NCI-H2227 (cell line): Measurements from ENCODE around the gene PRKCA.
"Not testable (repeated sequence)": the region's sequence is repeated elsewhere in the genome, so short reads cannot be mapped to it uniquely, and the experiment has no call there.

Source experiments
- DNase-seq: peaks from one replicate; lab custom pipeline; 2025; ENCODE audit not compliant: unreplicated experiment; lab: John Stamatoyannopoulos, UW

PRKCA gene

DNA sequence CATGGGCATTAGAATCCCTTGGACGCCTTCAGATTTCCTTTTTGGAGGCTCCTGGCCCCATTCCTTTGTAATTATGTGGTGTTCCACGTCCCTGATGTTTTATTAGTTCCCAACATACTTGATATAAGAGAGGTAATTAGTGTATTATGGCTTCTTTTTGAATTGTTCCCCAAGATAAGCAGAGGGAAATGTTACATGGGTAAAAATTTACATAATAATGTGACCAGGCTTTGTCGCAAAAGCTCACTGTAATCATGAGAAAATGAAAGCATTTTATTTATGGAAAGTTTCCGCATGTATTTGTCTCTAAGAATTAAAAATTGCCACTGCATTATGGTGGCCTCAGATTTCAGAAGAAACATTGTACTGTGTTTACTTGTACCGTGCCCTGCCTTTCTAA, 177.8 kb downstream of the PRKCA start:
- no peak for DNase-seq

DNA sequence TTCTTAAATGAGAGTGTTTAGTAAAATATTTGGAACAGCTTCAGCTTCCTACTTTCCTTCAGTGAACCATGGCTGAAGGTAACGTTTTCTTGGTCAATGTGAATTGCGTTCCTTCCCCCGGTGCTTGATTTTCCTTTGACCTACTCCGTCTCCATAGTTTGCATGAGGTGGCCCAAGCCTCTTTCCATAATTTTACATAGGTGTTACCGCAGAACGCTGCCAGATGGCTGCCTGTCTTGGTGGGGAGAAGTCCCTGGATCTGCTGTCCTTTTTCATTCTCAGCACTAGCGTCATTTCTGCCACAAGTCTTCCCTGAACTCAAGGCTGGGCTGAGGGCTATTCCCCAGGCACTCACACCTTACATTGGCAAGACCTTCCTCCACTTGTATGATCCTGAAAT, 178.4 kb downstream of the PRKCA start:
- DNase-seq: no peak

DNA sequence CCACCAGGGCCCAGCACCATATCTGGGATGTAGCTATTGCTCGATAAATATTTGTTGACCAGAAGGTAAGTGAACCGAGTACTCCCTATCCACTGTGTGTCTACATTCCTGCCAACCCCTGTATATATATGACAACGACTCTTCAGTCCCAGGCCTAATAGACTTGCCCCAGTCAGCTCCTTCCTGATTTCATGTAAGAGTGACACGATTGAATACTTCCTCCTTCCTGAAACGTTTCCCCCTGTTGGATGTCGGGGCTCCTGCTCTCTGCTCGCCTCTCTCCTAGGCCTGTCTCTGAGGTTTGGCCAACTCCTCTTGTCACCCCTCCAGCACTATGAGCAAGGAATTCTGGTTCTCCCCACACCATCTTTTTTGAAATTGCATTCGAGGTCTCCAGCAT, 178.9 kb downstream of the PRKCA start:
- DNase-seq: no peak

DNA sequence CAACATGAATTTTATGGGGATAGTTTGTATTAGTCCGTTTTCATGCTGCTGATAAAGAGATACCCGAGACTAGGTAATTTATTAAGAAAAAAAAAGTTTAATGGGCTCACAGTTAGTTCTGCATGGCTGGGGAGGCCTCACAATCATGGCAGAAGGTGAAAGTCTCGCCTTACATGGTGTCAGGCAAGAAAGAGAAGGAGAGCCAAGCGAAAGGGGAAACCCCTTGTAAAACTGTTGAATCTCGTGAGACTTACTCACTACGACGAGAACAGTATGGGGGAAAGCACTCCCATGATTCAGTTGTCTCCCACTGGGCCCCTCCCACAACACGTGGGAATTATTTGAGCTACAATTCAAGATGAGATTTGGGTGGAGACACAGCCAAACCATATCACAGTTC, 181.5 kb downstream of the PRKCA start:
- no peak for DNase-seq

DNA sequence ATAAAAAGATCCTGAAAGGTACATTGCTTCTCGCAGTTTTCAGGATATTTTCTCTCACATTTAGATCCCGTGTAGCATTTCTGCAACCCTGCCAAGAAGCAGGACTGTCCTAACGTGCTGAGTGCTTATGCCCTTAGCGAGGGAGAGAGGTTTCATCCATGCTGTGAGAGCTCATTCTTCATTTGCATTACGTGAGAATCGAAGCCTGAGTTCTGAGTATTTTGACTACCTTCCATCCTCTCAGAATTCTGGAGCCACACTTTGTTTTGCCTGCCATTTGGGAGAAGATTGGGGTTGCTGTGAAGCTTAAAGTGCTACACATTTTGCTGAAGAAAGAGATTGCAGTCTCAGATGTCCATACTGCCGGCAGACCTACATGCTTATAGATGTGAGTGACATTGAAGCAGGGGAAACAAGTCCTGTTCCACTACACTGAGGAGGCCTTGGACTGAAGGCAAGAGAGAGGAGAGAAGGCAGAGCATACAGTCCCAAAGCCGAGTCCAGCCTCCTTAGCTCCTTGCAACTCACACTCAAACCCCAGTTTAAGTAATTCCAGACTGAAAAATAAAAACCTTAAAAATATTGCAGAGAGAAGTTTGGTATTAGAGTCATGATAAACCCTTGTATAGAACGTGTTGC, 183.0 kb downstream of the PRKCA start:
- peak; percentile 13 for DNase-seq

DNA sequence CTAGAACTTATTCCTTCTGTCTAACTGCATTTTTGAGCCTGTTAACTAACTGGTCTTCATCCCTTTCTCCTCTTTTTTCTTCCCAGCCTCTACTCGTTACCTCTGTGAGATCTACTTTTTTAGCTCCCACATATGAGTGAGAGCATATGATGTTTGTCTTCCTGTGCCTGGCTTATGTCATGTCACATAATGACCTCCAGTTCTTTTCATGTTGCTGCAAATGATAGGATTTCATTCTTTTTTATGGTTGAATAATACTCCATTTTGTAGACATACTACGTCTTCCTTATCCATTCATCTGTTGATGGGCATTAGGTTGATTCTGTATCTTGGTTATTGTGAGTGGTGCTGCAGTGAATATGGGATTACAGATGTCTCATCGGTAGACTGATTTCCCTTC, 184.7 kb downstream of the PRKCA start:
- no peak for DNase-seq

DNA sequence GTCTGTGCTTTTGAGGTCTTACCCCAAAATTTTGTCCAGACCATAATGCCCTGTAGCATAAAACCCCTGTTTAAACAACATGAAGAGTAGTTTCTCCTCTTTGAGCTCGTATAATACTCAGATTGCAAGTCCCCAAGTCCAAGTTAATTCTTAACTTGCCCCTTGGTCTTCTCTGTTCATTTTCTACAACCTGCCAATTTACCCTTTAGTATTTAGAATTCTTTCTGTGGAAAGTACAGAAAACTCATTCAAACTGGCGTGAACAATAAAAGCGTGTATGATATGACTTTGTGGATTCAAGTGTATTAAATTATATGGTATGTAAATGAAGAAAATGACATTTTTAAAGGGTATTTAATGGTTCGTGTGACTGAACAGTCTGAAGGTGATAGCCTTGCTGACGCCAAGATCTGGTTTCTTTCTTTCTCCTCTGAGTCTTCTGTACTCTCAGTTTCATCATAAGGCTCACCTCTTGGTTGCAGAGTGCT, 185.6 kb downstream of the PRKCA start:
- no peak for DNase-seq

DNA sequence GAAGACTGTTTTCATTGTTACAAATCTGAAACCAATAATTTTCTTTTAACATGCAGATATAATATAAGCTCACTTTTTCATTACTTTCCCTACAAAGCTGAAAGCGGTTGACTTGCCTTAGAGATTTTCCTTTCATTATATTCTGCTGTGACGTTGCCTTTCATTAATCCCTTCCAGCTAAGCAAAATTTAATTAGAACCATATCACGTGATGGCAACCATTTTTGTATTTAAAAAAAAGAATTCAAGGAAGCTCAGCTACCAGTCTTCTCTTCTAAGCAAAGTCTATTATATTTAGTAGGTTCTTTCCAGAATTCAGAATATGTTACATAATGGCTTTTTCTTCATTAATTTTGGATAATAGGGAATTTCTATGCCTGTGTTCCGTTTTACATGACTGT, 186.5 kb downstream of the PRKCA start:
- no peak for DNase-seq

DNA sequence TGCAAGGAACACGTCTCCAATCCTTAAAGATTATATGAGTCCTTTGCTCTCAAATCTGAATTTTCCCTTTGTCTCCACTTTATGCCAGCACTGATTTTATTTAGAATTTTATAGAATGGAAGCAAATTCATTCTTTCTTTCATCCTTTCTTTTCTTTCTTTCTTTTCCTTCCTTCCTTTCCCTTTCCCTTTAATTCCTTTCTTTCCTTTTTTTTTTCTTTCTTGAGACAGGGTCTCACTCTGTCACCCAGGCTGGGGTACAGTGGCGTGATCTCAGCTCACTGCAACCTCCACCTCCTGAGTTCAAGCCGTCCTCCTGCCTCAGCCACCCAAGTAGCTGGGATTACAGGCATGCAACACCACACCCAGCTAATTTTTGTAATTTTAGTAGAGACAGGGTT, 187.2 kb downstream of the PRKCA start:
- not testable (repeated sequence) for DNase-seq

GRCh38 chr17:66491213-66491612, 188.8 kb downstream of the PRKCA start:
- DNase-seq: no peak

DNA sequence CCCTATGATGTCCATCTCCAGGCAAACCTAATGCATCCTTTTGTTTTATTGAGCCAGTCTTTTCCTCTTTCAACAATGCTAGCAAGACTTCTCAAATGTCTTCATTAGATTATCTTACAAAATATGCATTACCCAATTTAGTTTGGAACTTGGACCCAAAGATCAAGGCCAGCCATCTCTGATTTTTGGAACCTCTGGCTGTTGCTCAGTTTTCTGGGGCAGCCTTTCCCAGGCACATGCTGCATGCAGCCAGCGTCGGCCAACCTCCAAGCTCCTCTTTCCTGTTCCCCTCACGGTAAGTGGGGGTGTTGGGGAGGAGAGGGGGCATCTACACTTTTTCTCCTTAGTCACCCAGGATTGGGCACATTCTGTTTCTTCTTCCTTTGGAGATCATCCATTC, 189.3 kb downstream of the PRKCA start:
- no peak for DNase-seq

- DNase-seq: no peak
Measured at GRCh38 chr17:66492080-66492479, 189.7 kb downstream of the PRKCA start.

DNA sequence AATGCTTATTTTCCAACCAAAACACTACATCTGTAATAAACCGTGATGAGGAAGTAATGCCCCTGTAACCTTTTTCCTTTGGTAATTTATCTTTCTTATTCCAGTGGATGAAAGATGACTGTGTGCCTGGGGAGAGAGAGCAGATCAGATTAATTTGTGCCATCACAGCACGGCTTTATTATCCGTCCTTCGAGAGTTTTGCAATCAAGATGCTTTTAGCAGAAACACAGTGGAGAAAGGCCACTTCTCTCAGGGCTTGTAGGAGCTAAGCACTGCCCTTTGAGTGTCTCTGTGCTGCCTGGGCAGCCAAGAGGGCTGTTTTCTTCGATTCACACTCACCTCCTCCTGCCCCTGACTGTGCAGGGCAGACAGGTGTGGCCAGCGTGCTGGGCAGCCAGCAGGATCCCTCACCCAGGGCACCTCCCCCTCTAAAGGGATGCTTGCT, 190.2 kb downstream of the PRKCA start:
- DNase-seq: peak; percentile 48

- no peak for DNase-seq
Measured at GRCh38 chr17:66493283-66494019, 191.0 kb downstream of the PRKCA start.

GRCh38 chr17:66494023-66494803, 191.8 kb downstream of the PRKCA start:
- DNase-seq: no peak

GRCh38 chr17:66495035-66495434, 192.6 kb downstream of the PRKCA start:
- DNase-seq: no peak

DNA sequence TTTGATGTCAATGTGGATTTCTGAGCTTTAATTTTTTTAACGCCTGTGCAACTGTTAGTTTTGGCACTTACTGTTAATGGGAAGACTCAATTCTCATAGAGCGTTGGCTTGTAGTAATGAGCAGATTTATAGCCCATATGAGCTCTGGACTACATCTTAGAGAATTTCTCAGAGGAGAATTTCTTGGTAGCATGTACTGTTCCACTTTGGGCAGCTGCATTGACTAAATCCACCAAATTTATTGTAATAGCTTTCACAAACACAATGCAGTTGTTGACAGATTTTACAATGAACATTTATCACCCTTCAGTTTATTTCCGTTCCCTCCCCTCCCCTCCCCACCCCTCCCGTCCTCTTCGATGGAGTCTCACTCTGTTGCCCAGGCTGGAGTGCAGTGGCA, 193.9 kb downstream of the PRKCA start:
- DNase-seq: no peak

DNA sequence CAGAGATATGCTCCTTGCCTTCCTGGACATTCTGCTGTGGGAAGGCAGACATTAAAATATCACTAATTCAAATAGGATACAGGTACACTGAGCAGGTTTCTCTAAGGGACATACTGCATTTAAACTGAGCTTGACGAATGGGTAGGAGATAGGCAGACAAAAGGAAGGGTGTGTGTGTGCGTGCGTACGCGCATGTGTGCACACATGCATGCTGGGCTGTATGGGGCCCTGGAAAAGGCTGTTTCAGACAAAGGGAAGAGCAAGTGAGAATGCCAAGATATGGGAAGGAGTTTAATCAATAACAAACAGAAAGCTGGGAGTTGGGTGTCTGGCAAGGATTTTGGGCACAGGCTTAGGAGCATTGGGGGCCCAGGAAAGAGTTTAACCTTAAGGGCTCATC, 196.2 kb downstream of the PRKCA start:
- no peak for DNase-seq

DNA sequence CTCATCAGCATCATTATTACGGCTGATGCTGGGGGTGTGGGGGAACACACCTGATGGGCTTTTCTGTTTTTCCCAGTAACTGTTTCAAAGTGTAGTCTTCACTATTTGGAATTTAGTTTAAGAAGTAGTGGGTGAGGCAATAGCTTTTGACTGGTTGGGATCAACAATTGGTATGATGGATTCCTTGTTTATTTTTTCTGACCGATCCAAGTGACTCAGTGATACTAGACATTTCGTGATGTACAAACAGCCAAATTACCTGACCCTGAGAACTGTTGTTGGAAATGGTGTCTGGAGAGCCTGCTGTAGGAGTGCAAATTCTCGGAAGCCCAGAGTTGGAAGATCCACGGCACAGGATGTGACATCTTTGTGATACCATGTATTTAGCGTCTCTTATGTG, 204.2 kb downstream of the PRKCA start:
- no peak for DNase-seq

- no peak for DNase-seq
Measured at GRCh38 chr17:66507103-66507923, 204.9 kb downstream of the PRKCA start.
